Loucy (cell line): ENCODE data around the gene COIL.

Source experiments
- H2AFZ ChIP-seq: fragments of 200-600 bp; sonication (generic); 2 replicates; pipeline ENCODE4 v1.6.0; 2016; ENCODE audit warnings: antibody characterized with exemption, mild to moderate bottlenecking, low read length, moderate library complexity
- H3F3A ChIP-seq: fragments of 200-600 bp; 2 replicates; pipeline ENCODE4 v1.6.0; 2016; ENCODE audit warnings: antibody characterized with exemption, low read depth, mild to moderate bottlenecking
- H3K27me3 ChIP-seq: fragments of 200-600 bp; sonication (generic); 2 replicates; pipeline ENCODE4 v1.6.1; 2014; ENCODE audit warnings: low read length, mild to moderate bottlenecking; ENCODE audit not compliant: insufficient read depth, poor library complexity, severe bottlenecking
- H3K36me3 ChIP-seq: fragments of 200-600 bp; sonication (generic); 2 replicates; pipeline ENCODE4 v1.6.1; 2016; ENCODE audit warnings: low read length; ENCODE audit not compliant: insufficient read depth
- H3K4me1 ChIP-seq: fragments of 200-600 bp; sonication (generic); 2 replicates; pipeline ENCODE4 v1.5.1; 2014; ENCODE audit warnings: low read length, mild to moderate bottlenecking; ENCODE audit not compliant: insufficient read depth, poor library complexity, severe bottlenecking
- H3K4me2 ChIP-seq: fragments of 200-600 bp; sonication (generic); 2 replicates; pipeline ENCODE4 v1.6.0; 2014; ENCODE audit warnings: antibody characterized with exemption, low read length, low read depth, mild to moderate bottlenecking; ENCODE audit not compliant: poor library complexity, severe bottlenecking
- H3K4me3 ChIP-seq: fragments of 200-600 bp; sonication (generic); 2 replicates; pipeline ENCODE4 v1.5.1; 2014; ENCODE audit warnings: low read length, mild to moderate bottlenecking, mixed read lengths; ENCODE audit not compliant: poor library complexity, severe bottlenecking
- H3K79me2 ChIP-seq: fragments of 200-600 bp; sonication (generic); 2 replicates; pipeline ENCODE4 v1.6.1; 2014; ENCODE audit warnings: low read length; ENCODE audit not compliant: insufficient read depth
- H3K9ac ChIP-seq: fragments of 200-600 bp; sonication (generic); 2 replicates; pipeline ENCODE4 v1.6.0; 2014; ENCODE audit warnings: mild to moderate bottlenecking, low read depth, low read length, moderate library complexity; ENCODE audit not compliant: poor library complexity, severe bottlenecking
- H3K9me2 ChIP-seq: fragments of 200-600 bp; sonication (generic); replicated peaks from 2 replicates; pipeline ENCODE4 v1.6.1; 2016; ENCODE audit warnings: low read depth, low read length, mixed read lengths
- H3K9me3 ChIP-seq: fragments of 200-600 bp; sonication (generic); 2 replicates; pipeline ENCODE4 v1.6.1; 2014; ENCODE audit warnings: mild to moderate bottlenecking, antibody characterized with exemption, low read length, low read depth; ENCODE audit not compliant: insufficient read depth
- H4K20me1 ChIP-seq: fragments of 200-600 bp; sonication (generic); 2 replicates; pipeline ENCODE4 v1.6.0; 2014; ENCODE audit warnings: antibody characterized with exemption, low read length, mild to moderate bottlenecking; ENCODE audit not compliant: insufficient read depth, poor library complexity, severe bottlenecking
- CTCF ChIP-seq: fragments of 200-600 bp; sonication (generic); conservative IDR thresholded peaks from 2 replicates; pipeline ENCODE4 v1.5.1; 2014; ENCODE audit warnings: mild to moderate bottlenecking, antibody characterized with exemption, low read length
- EZH2phosphoT487 ChIP-seq: fragments of 200-600 bp; IDR thresholded peaks from 2 replicates; pipeline ENCODE4 v1.6.1; 2018; ENCODE audit warnings: antibody characterized with exemption, mild to moderate bottlenecking, moderate library complexity, borderline replicate concordance

COIL gene

GRCh38 chr17:56975656-56976055 lies 14.8 kb upstream of the COIL start:
- H3K4me3 ChIP-seq, result no peak overlapping the region
- peaks cover 14% of the 10 kb centered on the region for H3K4me1 ChIP-seq
- peaks cover 4% of the 10 kb centered on the region for H3K27me3 ChIP-seq
- H3K9ac ChIP-seq, result no peak overlapping the region
- H3K36me3 ChIP-seq, result no peaks in the 10 kb centered on the region
- no peak overlapping the region for H3K4me2 ChIP-seq
- no peaks in the 10 kb centered on the region for H4K20me1 ChIP-seq
- peaks cover 3% of the 10 kb centered on the region; the same call in 1 of the 2 replicates for H3K9me3 ChIP-seq
- H3K79me2 ChIP-seq, result no peaks in the 10 kb centered on the region
- no peak for TF ChIP-seq CTCF
- TF ChIP-seq EZH2phosphoT487, result no peak
- H2AFZ ChIP-seq, result no peak overlapping the region
- no peaks in the 10 kb centered on the region for H3F3A ChIP-seq
- H3K9me2 ChIP-seq, result no peaks in the 10 kb centered on the region

GRCh38 chr17:56974055-56974454 lies 13.2 kb upstream of the COIL start:
- Histone ChIP-seq H3K36me3 (no peaks in the 10 kb centered on the region), H3K9me2 (no peaks in the 10 kb centered on the region), H3K4me1 (peaks cover 9% of the 10 kb centered on the region), H3K4me2 (no peak overlapping the region), H3K79me2 (no peaks in the 10 kb centered on the region), H4K20me1 (no peaks in the 10 kb centered on the region), H3F3A (no peaks in the 10 kb centered on the region), H3K9me3 (peaks cover 3% of the 10 kb centered on the region; the same call in 1 of the 2 replicates), H3K27me3 (peaks cover 4% of the 10 kb centered on the region), H2AFZ (no peak overlapping the region), H3K9ac (no peak overlapping the region), H3K4me3 (no peak overlapping the region)
- TF ChIP-seq CTCF, result no peak
- TF ChIP-seq EZH2phosphoT487, result no peak

- Histone ChIP-seq H2AFZ (no peak overlapping the region), H3K27me3 (peaks cover 4% of the 10 kb centered on the region), H3F3A (no peaks in the 10 kb centered on the region), H3K79me2 (no peaks in the 10 kb centered on the region), H3K4me2 (no peak overlapping the region), H3K36me3 (no peaks in the 10 kb centered on the region), H3K9ac (no peak overlapping the region), H3K9me3 (peaks cover 3% of the 10 kb centered on the region; the same call in 1 of the 2 replicates), H3K4me3 (no peak overlapping the region), H3K9me2 (no peaks in the 10 kb centered on the region), H3K4me1 (peaks cover 3% of the 10 kb centered on the region), H4K20me1 (no peaks in the 10 kb centered on the region)
- TF ChIP-seq EZH2phosphoT487 (no peak), CTCF (no peak)
Measured at GRCh38 chr17:56973520-56973919, 12.7 kb upstream of the COIL start.
